Stimulated activated CD8-positive, alpha-beta memory T cell treated with anti-CD3 and anti-CD28 coated beads, Interleukin-4, amount 100 ng/mL, for 24 hours (primary cell): ENCODE measurements around the gene IGHMBP2.
"Not testable (repeated sequence)": the region's sequence is repeated elsewhere in the genome, so short reads cannot be mapped to it uniquely, and the experiment has no call there.

ENCODE experiments used
- DNase-seq: peaks from one replicate; pipeline ENCODE4 v3.0.0-alpha.2; 2020; ENCODE audit warnings: low read depth

IGHMBP2 gene

GRCh38 chr11:68903288-68904247 lies at the start of gene IGHMBP2, which contains the start of gene MRPL21:
Gene IGHMBP2, plus strand, starts transcription at chr11:68903891. Its CDS starts 62 bp downstream, at chr11:68903953.
Gene MRPL21, minus strand, starts transcription at chr11:68903832. Its CDS starts 22 bp downstream, at chr11:68903810.
- DNase-seq, result peak; percentile 81

GRCh38 chr11:68854273-68854958 lies 49.3 kb upstream of the IGHMBP2 start:
- no peak for DNase-seq

- no peak for DNase-seq
Measured at GRCh38 chr11:68855205-68855981, 48.3 kb upstream of the IGHMBP2 start.

GRCh38 chr11:68856425-68857030 lies 47.2 kb upstream of the IGHMBP2 start:
- not testable (repeated sequence) for DNase-seq

GRCh38 chr11:68857037-68857586 lies 46.6 kb upstream of the IGHMBP2 start:
- DNase-seq, result no peak

GRCh38 chr11:68859123-68859522 lies 44.6 kb upstream of the IGHMBP2 start:
- DNase-seq, result no peak

- DNase-seq, result no peak
Measured at GRCh38 chr11:68862421-68862820, 41.3 kb upstream of the IGHMBP2 start.

GRCh38 chr11:68863553-68864265 lies 40.0 kb upstream of the IGHMBP2 start:
- no peak for DNase-seq

- no peak for DNase-seq
Measured at GRCh38 chr11:68865241-68865640, 38.5 kb upstream of the IGHMBP2 start.

GRCh38 chr11:68867066-68867465 lies 36.6 kb upstream of the IGHMBP2 start:
- no peak for DNase-seq

GRCh38 chr11:68868221-68868835 lies 35.4 kb upstream of the IGHMBP2 start:
- DNase-seq, result no peak

GRCh38 chr11:68870470-68870869 lies 33.2 kb upstream of the IGHMBP2 start:
- no peak for DNase-seq

- DNase-seq, result no peak
Measured at GRCh38 chr11:68872216-68873003, 31.3 kb upstream of the IGHMBP2 start.

- no peak for DNase-seq
Measured at GRCh38 chr11:68878022-68878421, 25.7 kb upstream of the IGHMBP2 start.

- DNase-seq, result no peak
Measured at GRCh38 chr11:68880851-68881250, 22.8 kb upstream of the IGHMBP2 start.

GRCh38 chr11:68881320-68881719 lies 22.4 kb upstream of the IGHMBP2 start:
- DNase-seq, result no peak

- DNase-seq, result no peak
Measured at GRCh38 chr11:68882391-68882790, 21.3 kb upstream of the IGHMBP2 start.

GRCh38 chr11:68884827-68885226 lies 18.9 kb upstream of the IGHMBP2 start:
- not testable (repeated sequence) for DNase-seq

- no peak for DNase-seq
Measured at GRCh38 chr11:68889948-68890446, 13.7 kb upstream of the IGHMBP2 start.
